Thymus (tissue), 11 donors: ENCODE measurements around the gene TCEANC. TPM values are rescaled to one million over a fixed set of nuclear protein-coding genes. Genes with fewer than 3 reads are reported as not detected.
"Not testable (repeated sequence)": the region's sequence is repeated elsewhere in the genome, so short reads cannot be mapped to it uniquely, and the experiment has no call there.

Experiments used
- DNase-seq, 9 donors: peaks; one replicate each; pipeline ENCODE4 v3.0.0-alpha.2; 2013; ENCODE audit warnings: low spot score in 9 of 9, low read depth in 6 of 9, missing footprints in 1 of 9
- H3K27ac ChIP-seq, 2 donors: one replicate each; pipeline ENCODE4 v1.5.1; 2013; ENCODE audit warnings: control low read depth in 1 of 2, low read depth in 1 of 2, low read length in 1 of 2, mild to moderate bottlenecking in 1 of 2, moderate library complexity in 1 of 2
- H3K27me3 ChIP-seq, 2 donors: one replicate each; pipeline ENCODE4 v1.5.1; 2013; ENCODE audit warnings: low read length in 1 of 2; ENCODE audit not compliant: control insufficient read depth in 2 of 2, insufficient read depth in 1 of 2
- H3K36me3 ChIP-seq, 2 donors: one replicate each; pipeline ENCODE4 v1.5.1; 2013; ENCODE audit warnings: low read length in 1 of 2, mild to moderate bottlenecking in 1 of 2, moderate library complexity in 1 of 2; ENCODE audit not compliant: control insufficient read depth in 2 of 2, insufficient read depth in 2 of 2
- H3K4me1 ChIP-seq, 2 donors: one replicate each; pipeline ENCODE4 v1.5.1; 2013; ENCODE audit warnings: low read length in 2 of 2; ENCODE audit not compliant: control insufficient read depth in 2 of 2, insufficient read depth in 2 of 2
- H3K4me3 ChIP-seq, 2 donors: one replicate each; pipeline ENCODE4 v1.5.1; 2013; ENCODE audit warnings: low read length in 2 of 2, control low read depth in 1 of 2, mild to moderate bottlenecking in 1 of 2
- H3K9me3 ChIP-seq, 2 donors: one replicate each; pipeline ENCODE4 v1.5.1; 2013; ENCODE audit warnings: low read length in 1 of 2, mild to moderate bottlenecking in 1 of 2; ENCODE audit not compliant: control insufficient read depth in 2 of 2, insufficient read depth in 1 of 2
- WGBS: extraction: QIAGEN DNeasy Blood & Tissue Kit; methylation state at CpG from one replicate; pipeline ENCODE4 v1.1.7; 2013; 5-methylcytosine and 5-hydroxymethylcytosine counted together
- polyA plus RNA-seq: library from polyadenylated mRNA; stranded (reverse); fragments of 200-250 nt; gene quantifications from one replicate; pipeline ENCODE4 v1.2.3, GENCODE V29; 2013
- total RNA-seq: library from RNA; stranded (reverse); fragments of 120-200 nt; gene quantifications from one replicate; pipeline ENCODE4 v1.2.4, GENCODE V29; 2013
- donor health status: healthy.

TCEANC gene
- total and polyA plus RNA-seq, 2 donors, result 6.9 to 9.2 TPM

DNA sequence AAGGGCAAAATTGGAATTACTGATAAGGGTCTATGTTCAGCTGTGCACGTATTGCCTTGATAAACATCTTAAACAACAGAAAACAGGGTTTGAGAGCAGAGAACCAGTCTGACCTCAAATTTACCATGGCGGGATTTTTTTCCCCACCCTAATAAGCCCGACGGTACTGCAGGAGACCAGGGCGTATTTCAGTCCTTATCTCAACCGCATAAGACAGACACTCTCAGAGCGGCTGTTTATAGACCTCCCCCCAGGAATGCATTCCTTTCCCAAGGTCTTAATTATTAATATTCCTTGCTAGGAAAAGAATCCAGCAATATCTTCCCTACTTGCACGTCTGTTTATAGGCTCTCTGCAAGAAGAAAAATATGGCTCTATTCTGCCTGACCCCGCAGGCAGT is 15.7 kb upstream of the TCEANC start:
- not testable (repeated sequence) for H3K4me1 ChIP-seq, H3K36me3 ChIP-seq, DNase-seq, H3K27ac ChIP-seq, H3K9me3 ChIP-seq, H3K4me3 ChIP-seq, H3K27me3 ChIP-seq
- WGBS, result 98% methylated on average over 9 of the region's 9 CpGs

- no peak for DNase-seq
- H3K4me3 ChIP-seq, result no peak overlapping the region
Measured at GRCh38 chrX:13638021-13638420, 14.9 kb upstream of the TCEANC start.

DNA sequence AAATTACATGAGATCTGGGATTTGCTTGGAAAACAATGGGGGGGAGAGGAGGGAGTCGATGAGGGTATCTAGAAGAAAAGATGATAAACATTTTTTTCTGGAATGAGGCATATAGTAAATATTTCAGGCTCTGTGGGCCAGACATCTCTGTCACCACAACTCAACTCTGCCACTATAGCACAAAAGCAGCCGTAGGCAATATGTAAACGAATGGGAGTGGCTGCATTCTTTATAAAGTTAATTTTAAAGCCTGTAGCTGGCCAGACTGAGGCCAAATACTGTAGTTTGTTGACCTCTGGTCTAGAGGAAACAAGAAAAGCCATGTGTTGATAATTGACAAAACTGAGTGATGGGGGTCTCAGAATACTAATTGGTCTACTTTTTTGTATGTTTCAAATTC is 14.1 kb upstream of the TCEANC start:
- no peak overlapping the region for H3K27ac ChIP-seq
- no peaks in the 10 kb centered on the region for H3K9me3 ChIP-seq
- no peaks in the 10 kb centered on the region for H3K4me1 ChIP-seq
- H3K4me3 ChIP-seq, result no peak overlapping the region
- H3K36me3 ChIP-seq, result no peaks in the 10 kb centered on the region
- 92% methylated on average over 3 of the region's 3 CpGs for WGBS
- no peaks in the 10 kb centered on the region for H3K27me3 ChIP-seq
- DNase-seq, result no peak

More at GRCh38 chrX:13638021-13638420, 14.9 kb upstream of the TCEANC start:
- H3K9me3 ChIP-seq, result no peaks in the 10 kb centered on the region
- H3K36me3 ChIP-seq, result no peaks in the 10 kb centered on the region
- H3K27me3 ChIP-seq, result no peaks in the 10 kb centered on the region
- WGBS, result 94% methylated on average over 1 of the region's 1 CpG
- no peak overlapping the region for H3K27ac ChIP-seq
- H3K4me1 ChIP-seq, result no peaks in the 10 kb centered on the region

- not testable (repeated sequence) for H3K27me3 ChIP-seq, H3K9me3 ChIP-seq, H3K4me1 ChIP-seq, DNase-seq, H3K4me3 ChIP-seq, H3K27ac ChIP-seq, H3K36me3 ChIP-seq
- 82% methylated on average over 2 of the region's 4 CpGs for WGBS
Measured at GRCh38 chrX:13641684-13642083, 11.3 kb upstream of the TCEANC start.

DNA sequence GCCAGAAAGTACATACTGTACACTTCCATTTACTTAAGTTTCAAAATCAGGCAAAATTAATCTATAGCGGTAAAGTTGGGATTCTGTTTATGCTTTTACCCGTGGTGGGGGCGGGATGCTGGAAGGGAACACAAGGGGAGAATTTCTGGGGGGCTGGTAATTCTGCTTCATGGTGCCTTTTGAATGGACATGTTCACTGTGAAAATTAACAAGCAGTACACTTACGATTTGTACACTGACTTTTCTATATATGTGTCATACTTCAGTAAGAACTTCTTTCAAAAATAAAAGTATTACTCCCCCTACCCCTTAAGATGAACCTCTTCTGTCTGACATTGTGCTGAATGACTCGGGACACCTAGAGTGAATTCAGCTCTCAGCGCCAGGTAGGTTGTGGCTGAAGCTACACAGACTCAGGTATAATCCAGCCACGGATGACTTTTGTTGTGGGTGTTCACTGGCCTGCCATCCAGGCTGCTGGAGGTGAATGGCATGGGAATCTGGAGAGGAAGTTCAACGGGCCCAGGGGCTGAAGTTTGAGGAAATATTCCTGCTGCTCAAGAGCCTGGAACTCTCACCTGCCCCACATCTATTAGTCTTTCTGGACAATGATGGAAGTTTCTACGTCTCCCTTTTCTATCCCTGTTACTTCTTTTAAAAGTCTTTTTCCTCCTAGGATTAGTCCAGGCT is 7.3 kb upstream of the TCEANC start:
- Histone ChIP-seq H3K9me3 (no peaks in the 10 kb centered on the region), H3K27me3 (peaks cover 0 to 3% of the 10 kb centered on the region in 2 donors), H3K4me1 (no peaks in the 10 kb centered on the region), H3K4me3 (no peak overlapping the region), H3K36me3 (no peaks in the 10 kb centered on the region), H3K27ac (no peak overlapping the region)
- no peak for DNase-seq
- 78% methylated on average over 9 of the region's 9 CpGs for WGBS

DNA sequence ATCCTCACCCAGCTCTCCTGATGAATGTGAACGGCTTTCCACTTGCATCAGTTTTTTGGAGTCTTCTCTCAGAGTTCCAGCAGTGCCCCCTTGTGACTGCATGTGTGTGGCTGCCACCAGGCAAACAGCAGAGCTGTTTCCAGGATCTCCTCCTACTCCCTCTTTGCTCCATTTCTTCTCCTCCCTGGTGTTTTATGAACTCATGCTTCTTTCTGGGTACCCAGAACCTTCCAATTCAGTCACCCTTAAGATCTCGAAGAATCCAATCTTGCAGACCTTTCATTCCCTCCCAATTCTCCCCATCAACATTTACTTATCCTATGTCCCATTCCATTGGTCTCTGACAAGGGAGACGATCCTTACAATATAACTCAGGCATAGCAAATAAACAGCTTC is 6.8 kb upstream of the TCEANC start:
- H3K9me3 ChIP-seq, result no peaks in the 10 kb centered on the region
- H3K36me3 ChIP-seq, result no peaks in the 10 kb centered on the region
- DNase-seq, result peak in 3 of 9 donors; percentile 3 to 35 (median 26)
- peaks cover 0 to 3% of the 10 kb centered on the region in 2 donors for H3K27me3 ChIP-seq
- H3K4me3 ChIP-seq, result no peak overlapping the region
- H3K27ac ChIP-seq, result no peak overlapping the region
- WGBS, result 43% methylated on average over 3 of the region's 3 CpGs
- no peaks in the 10 kb centered on the region for H3K4me1 ChIP-seq

DNA sequence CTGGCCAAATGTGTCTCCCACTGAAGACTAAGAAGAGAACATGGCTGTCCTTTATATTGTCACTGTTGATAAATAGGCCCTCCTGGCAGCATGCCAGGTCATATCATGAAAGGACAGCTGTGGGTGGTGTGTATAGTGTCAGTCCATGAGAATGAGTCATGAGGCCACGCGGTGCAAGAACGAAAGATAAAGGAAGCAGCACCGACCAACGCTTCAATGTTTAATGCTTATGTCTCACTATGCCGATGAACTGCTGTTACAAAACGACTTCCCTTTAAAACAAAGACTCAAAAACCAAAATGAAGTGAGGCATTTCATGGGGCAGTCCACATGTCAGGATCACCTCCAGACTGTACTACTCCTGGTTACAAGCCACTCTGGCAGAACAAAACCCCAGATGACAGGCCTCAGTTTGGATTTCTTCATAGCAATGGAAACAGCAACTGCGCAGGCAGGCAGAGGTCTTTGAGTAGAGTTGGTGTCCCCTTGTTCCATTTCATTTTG is 5.2 kb upstream of the TCEANC start:
- WGBS, result 47% methylated on average over 8 of the region's 8 CpGs
- H3K4me1 ChIP-seq, result peaks cover 0 to 6% of the 10 kb centered on the region in 2 donors
- H3K9me3 ChIP-seq, result no peaks in the 10 kb centered on the region
- H3K27ac ChIP-seq, result peak overlapping the region in 1 of 2 donors; percentile 52
- H3K27me3 ChIP-seq, result peaks cover 0 to 3% of the 10 kb centered on the region in 2 donors
- H3K36me3 ChIP-seq, result no peaks in the 10 kb centered on the region
- H3K4me3 ChIP-seq, result no peak overlapping the region
- no peak for DNase-seq

GRCh38 chrX:13648336-13648735 is 4.6 kb upstream of the TCEANC start:
- H3K36me3 ChIP-seq, H3K4me1 ChIP-seq, H3K27ac ChIP-seq, H3K9me3 ChIP-seq, H3K4me3 ChIP-seq, H3K27me3 ChIP-seq, DNase-seq: not testable (repeated sequence)
- 97% methylated on average over 2 of the region's 2 CpGs for WGBS

- Histone ChIP-seq H3K4me1 (peaks cover 0 to 6% of the 10 kb centered on the region in 2 donors), H3K27me3 (peaks cover 0 to 7% of the 10 kb centered on the region in 2 donors), H3K4me3 (no peak overlapping the region), H3K36me3 (no peaks in the 10 kb centered on the region), H3K27ac (no peak overlapping the region), H3K9me3 (no peaks in the 10 kb centered on the region)
- DNase-seq, result no peak
- 97% methylated on average over 5 of the region's 5 CpGs for WGBS
Measured at GRCh38 chrX:13649838-13650237, 3.1 kb upstream of the TCEANC start.
